Subcutaneous adipose tissue (tissue), 4 donors: ENCODE results near the gene IL9. TPM values are rescaled to one million over a fixed set of nuclear protein-coding genes. Genes with fewer than 3 reads are reported as not detected.

Experiments
- CTCF ChIP-seq: fragments of 450-650 bp; IDR thresholded peaks from one replicate; pipeline ENCODE4 v1.5.1; 2016; ENCODE audit warnings: low read depth, mild to moderate bottlenecking, control low read depth, antibody characterized with exemption, moderate library complexity
- total RNA-seq, 4 donors: library from RNA; depleted of rRNA; stranded (reverse); fragments of >200 nt; gene quantifications; one replicate each; pipeline ENCODE4 v1.1.0, GENCODE V29; 2016

Gene IL9
- total RNA-seq: not detected

GRCh38 chr5:135895474-135896006, at the start of gene IL9:
TSS of gene IL9 (minus strand) at chr5:135895841. CDS start at chr5:135895816, 25 bp downstream.
- TF ChIP-seq CTCF: no peak

GRCh38 chr5:135944967-135945560, 49.4 kb upstream of the IL9 start:
- no peak for TF ChIP-seq CTCF

GRCh38 chr5:135944564-135944963, 48.9 kb upstream of the IL9 start:
- TF ChIP-seq CTCF: no peak

GRCh38 chr5:135942202-135942771, 46.6 kb upstream of the IL9 start:
- no peak for TF ChIP-seq CTCF

DNA sequence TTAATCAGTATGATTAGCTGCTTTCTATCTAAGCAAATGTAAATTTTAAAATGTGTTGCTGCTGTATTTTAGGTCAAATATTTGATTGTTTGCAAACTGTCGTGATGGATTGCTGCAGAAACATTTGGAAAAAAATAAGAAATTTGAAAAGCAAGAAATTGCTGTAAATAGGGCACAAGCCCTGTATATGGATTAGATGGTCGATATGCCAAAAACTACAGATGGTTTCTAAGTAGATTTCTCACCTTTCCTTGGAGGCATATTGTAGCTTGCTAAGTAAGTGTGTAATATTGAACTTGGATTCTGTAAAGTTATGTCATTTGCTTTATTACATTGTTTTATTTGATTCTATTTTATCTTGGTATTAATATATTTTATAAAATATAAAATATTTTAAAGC, 46.1 kb upstream of the IL9 start:
- TF ChIP-seq CTCF: no peak

GRCh38 chr5:135937245-135937911, 41.7 kb upstream of the IL9 start:
- TF ChIP-seq CTCF: no peak

DNA sequence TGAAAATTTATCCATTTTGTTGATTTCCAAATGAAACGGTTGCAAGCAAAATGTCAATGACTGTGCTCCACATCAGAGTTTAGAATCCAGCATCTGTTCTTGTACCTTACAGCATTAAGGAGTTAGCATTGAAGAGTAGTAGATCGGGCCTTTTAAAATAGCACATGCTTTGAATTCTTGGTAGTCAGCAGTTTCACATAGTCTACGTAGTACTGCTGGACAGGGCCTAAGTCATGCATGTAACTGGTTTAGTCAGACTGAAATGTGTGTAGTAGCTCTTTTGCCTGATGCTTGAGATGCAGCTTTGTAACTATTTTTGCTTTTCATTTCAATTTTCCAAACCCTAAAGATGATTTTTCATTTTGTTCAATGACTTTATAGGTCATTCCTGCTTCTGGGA, 39.3 kb upstream of the IL9 start:
- TF ChIP-seq CTCF: no peak
